ENCODE data around the gene UBE2D1. TPM values are rescaled to one million over a fixed set of nuclear protein-coding genes. Genes with fewer than 3 reads are reported as not detected.

The UBE2D1 gene
- total and polyA plus RNA-seq, 2 of the 4 experiments (the other 2 are of a cell fraction): 9.1 to 9.7 TPM

- no peak for DNase-seq
- Histone ChIP-seq H3K79me1 (ENCODE audit: low read depth in 1 of 2, low read length in 2 of 2) (peaks cover 0 to 2% of the 10 kb centered on the region in 2 experiments; a peak in 2 of 4 replicates), H3K4me3 (ENCODE audit: insufficient read depth, low read depth, low read length) (no peak overlapping the region), H2AK9ac (replicated peaks; ENCODE audit: low read depth, low read length, poor library complexity) (no peak overlapping the region), H2BK15ac (ENCODE audit: low read depth, low read length) (no peak overlapping the region), H3K9me3 (ENCODE audit: control insufficient read depth, insufficient read depth, low read length) (no peaks in the 10 kb centered on the region), H3K36me3 (ENCODE audit: control insufficient read depth, insufficient read depth, low read length) (no peaks in the 10 kb centered on the region; the same call in 1 of the 2 replicates), H4K91ac (ENCODE audit: insufficient read depth, low read depth, low read length) (no peak overlapping the region), H4K8ac (ENCODE audit: low read depth in 2 of 2, low read length in 2 of 2) (no peak overlapping the region), H4K5ac (ENCODE audit: low read depth, low read length) (no peak overlapping the region), H3K56ac (ENCODE audit: extremely low read depth, insufficient read depth, low read length) (no peak overlapping the region), H3K9ac (ENCODE audit: low read depth, low read length) (no peak overlapping the region), H2BK120ac (ENCODE audit: low read depth, low read length) (no peak overlapping the region), H4K20me1 (ENCODE audit: insufficient read depth, low read length) (no peaks in the 10 kb centered on the region), H3K4me2 (ENCODE audit: low read depth, low read length) (no peak overlapping the region), H2BK20ac (ENCODE audit: low read depth, low read length) (no peak overlapping the region), H3K14ac (replicated peaks; ENCODE audit: low read depth, low read length) (no peak overlapping the region), H3K27ac (ENCODE audit: insufficient read depth, low read length) (no peak overlapping the region), H2BK5ac (ENCODE audit: low read depth, low read length, poor library complexity, severe bottlenecking) (no peak overlapping the region), H3K9me1 (ENCODE audit: insufficient read depth, low read length) (no peaks in the 10 kb centered on the region; the same call in 1 of the 2 replicates), H3K4ac (ENCODE audit: low read depth, low read length) (no peak overlapping the region), H2AFZ (replicated peaks; ENCODE audit: low read length, poor library complexity) (no peak overlapping the region), H2AK5ac (ENCODE audit: low read depth, low read length) (no peak overlapping the region), H3K18ac (ENCODE audit: low read depth, low read length) (no peak overlapping the region), H3K23ac (ENCODE audit: low read depth, low read length) (no peak overlapping the region), H3K4me1 (ENCODE audit: control insufficient read depth, insufficient read depth, low read length) (no peaks in the 10 kb centered on the region), H3K27me3 (ENCODE audit: control insufficient read depth, insufficient read depth, low read length) (no peaks in the 10 kb centered on the region)
- no TSS peak for BruUV-seq (replicated peaks)
- in situ Hi-C loops (cut with MboI; ENCODE audit: low sequenced_read_pairs): no loop called here
- dilution Hi-C loops (cut with HindIII; ENCODE audit: low sequenced_read_pairs, unreplicated experiment): no loop called here
- no peak for ATAC-seq (ENCODE audit: low read depth)
- TF ChIP-seq, protein P1, sequence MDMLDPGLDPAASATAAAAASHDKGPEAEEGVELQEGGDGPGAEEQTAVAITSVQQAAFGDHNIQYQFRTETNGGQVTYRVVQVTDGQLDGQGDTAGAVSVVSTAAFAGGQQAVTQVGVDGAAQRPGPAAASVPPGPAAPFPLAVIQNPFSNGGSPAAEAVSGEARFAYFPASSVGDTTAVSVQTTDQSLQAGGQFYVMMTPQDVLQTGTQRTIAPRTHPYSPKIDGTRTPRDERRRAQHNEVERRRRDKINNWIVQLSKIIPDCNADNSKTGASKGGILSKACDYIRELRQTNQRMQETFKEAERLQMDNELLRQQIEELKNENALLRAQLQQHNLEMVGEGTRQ (IDR thresholded peaks at IDR 0.05; ENCODE audit: low read depth, low read length): no peak
- no peak for TF ChIP-seq RAD21 (IDR thresholded peaks at IDR 0.05; ENCODE audit: low read length)
- TF ChIP-seq RCOR1 (IDR thresholded peaks at IDR 0.05; ENCODE audit: insufficient replicate concordance, low read length): no peak
- no peak for TF ChIP-seq CTCF (conservative IDR thresholded peaks at IDR 0.05; ENCODE audit: low read depth, low read length)
- no peak for TF ChIP-seq FOS (IDR thresholded peaks at IDR 0.05; ENCODE audit: low read depth, low read length)
- TF ChIP-seq ELK1 (IDR thresholded peaks at IDR 0.05; ENCODE audit: borderline replicate concordance, low read depth, low read length): no peak
- TF ChIP-seq POLR2A (IDR thresholded peaks at IDR 0.05; ENCODE audit: low read depth, low read length): no peak
- no peak for TF ChIP-seq SMC3 (IDR thresholded peaks at IDR 0.05; ENCODE audit: low read depth, low read length)
- TF ChIP-seq RFX5 (IDR thresholded peaks at IDR 0.05; ENCODE audit: low read depth, low read length): no peak
- TF ChIP-seq CEBPB (IDR thresholded peaks at IDR 0.05; ENCODE audit: low read depth, low read length): no peak
- TF ChIP-seq MAZ (IDR thresholded peaks at IDR 0.05; ENCODE audit: borderline replicate concordance, low read depth, low read length): no peak
- TF ChIP-seq MAFK (IDR thresholded peaks at IDR 0.05; ENCODE audit: low read depth, low read length): no peak
- no peak for TF ChIP-seq MXI1 (IDR thresholded peaks at IDR 0.05; ENCODE audit: borderline replicate concordance, low read depth, low read length)
- TF ChIP-seq CHD1 (IDR thresholded peaks at IDR 0.05; ENCODE audit: low read depth, low read length): no peak
- no peak for TF ChIP-seq NFE2L2 (IDR thresholded peaks at IDR 0.05; ENCODE audit: low read depth, low read length)
- no peak for TF ChIP-seq BHLHE40 (IDR thresholded peaks at IDR 0.05; ENCODE audit: low read depth, low read length)
- CTCF ChIA-PET: no interaction called here
- POLR2A ChIA-PET (ENCODE audit: unreplicated experiment): no interaction called here
- intact Hi-C loops (cut with micrococcal nuclease): no loop called here
Observed at GRCh38 chr10:58371473-58371872, 36.7 kb downstream of the UBE2D1 start.
